Smooth muscle cell (in vitro differentiated cells): ENCODE results near the gene CYB561. TPM values are rescaled to one million over a fixed set of nuclear protein-coding genes. Genes with fewer than 3 reads are reported as not detected.

ENCODE experiments used
- DNase-seq: peaks from one replicate; lab custom pipeline; 2025; ENCODE audit not compliant: unreplicated experiment; lab: John Stamatoyannopoulos, UW
- H2AFZ ChIP-seq: fragments of 200-600 bp; sonication (generic); 2 replicates; pipeline ENCODE4 v1.6.0; 2016; ENCODE audit warnings: antibody characterized with exemption, low read depth, mild to moderate bottlenecking
- H3F3A ChIP-seq: fragments of 200-600 bp; sonication (generic); 2 replicates; pipeline ENCODE4 v1.6.0; 2017; ENCODE audit warnings: antibody characterized with exemption, low read depth
- H3K27ac ChIP-seq: fragments of 200-600 bp; sonication (generic); 2 replicates; pipeline ENCODE4 v1.5.1; 2016; ENCODE audit warnings: low read depth, mild to moderate bottlenecking
- H3K27me3 ChIP-seq: fragments of 200-600 bp; sonication (generic); 2 replicates; pipeline ENCODE4 v1.6.1; 2016; ENCODE audit warnings: low read depth, mild to moderate bottlenecking
- H3K36me3 ChIP-seq: fragments of 200-600 bp; sonication (generic); 2 replicates; pipeline ENCODE4 v1.5.1; 2016; ENCODE audit warnings: low read depth
- H3K4me1 ChIP-seq: fragments of 200-600 bp; sonication (generic); 2 replicates; pipeline ENCODE4 v1.5.1; 2016; ENCODE audit warnings: low read depth
- H3K4me2 ChIP-seq: fragments of 200-600 bp; sonication (generic); 2 replicates; pipeline ENCODE4 v1.6.0; 2016; ENCODE audit warnings: mild to moderate bottlenecking
- H3K4me3 ChIP-seq: fragments of 200-600 bp; sonication (generic); 2 replicates; pipeline ENCODE4 v1.5.1; 2016; ENCODE audit warnings: mild to moderate bottlenecking
- H3K79me2 ChIP-seq: fragments of 200-600 bp; sonication (generic); 2 replicates; pipeline ENCODE4 v1.6.0; 2016; ENCODE audit warnings: low read depth, mild to moderate bottlenecking
- H3K9ac ChIP-seq: fragments of 200-600 bp; sonication (generic); 2 replicates; pipeline ENCODE4 v1.6.0; 2016; ENCODE audit warnings: low read depth
- H3K9me3 ChIP-seq: fragments of 200-600 bp; sonication (generic); replicated peaks from 2 replicates; pipeline ENCODE4 v1.5.1; 2016; ENCODE audit warnings: low read depth
- H4K20me1 ChIP-seq: fragments of 200-600 bp; sonication (generic); 2 replicates; pipeline ENCODE4 v1.6.0; 2016; ENCODE audit warnings: low read depth
- WGBS: methylation state at CpG from one replicate; pipeline ENCODE4 v1.1.7; 2016; ENCODE audit warnings: low lambda C conversion rate; 5-methylcytosine and 5-hydroxymethylcytosine counted together
- polyA plus RNA-seq: library from polyadenylated mRNA; unstranded; fragments of >200 nt; fragmentation: Nextera tagmentation; extraction: Ambion mirVana; gene quantifications from 2 replicates; pipeline ENCODE4 v1.2.1, GENCODE V29; 2016
- total RNA-seq: library from RNA; depleted of rRNA; stranded (reverse); fragments of >200 nt; gene quantifications from 2 replicates; pipeline ENCODE4 v1.2.3, GENCODE V29; 2014
- TF ChIP-seq, protein P1 (sequence below): fragments of 200-600 bp; sonication (generic); IDR thresholded peaks from 2 replicates; pipeline ENCODE4 v1.5.1; 2017; ENCODE audit warnings: borderline replicate concordance, mild to moderate bottlenecking, antibody characterized with exemption; ENCODE audit not compliant: insufficient read depth, poor library complexity, severe bottlenecking

CYB561 gene
- total and polyA plus RNA-seq, 2 experiments from 2014 or later: 16.5 to 24.9 TPM

DNA sequence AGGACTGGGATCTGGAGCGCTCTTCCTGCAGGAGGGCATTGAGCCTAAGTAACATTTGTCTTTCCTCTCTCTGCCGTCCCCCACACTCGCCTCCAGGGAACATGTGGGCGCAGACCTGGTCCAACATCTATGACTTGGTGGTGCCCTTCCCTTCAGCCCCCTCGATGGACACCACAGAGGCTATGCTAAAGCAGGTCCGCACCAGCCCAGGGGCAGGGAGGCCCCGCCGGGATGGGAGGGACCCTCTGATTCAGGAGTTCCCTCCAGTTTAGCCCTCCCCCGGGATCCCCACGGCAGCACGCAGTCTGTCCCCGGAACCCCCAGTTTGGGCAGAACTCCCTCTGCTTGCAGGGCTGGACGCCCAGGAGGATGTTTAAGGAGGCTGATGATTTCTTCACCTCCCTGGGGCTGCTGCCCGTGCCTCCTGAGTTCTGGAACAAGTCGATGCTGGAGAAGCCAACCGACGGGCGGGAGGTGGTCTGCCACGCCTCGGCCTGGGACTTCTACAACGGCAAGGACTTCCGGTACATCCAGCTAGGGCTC is 44.8 kb upstream of the CYB561 start:
- H3F3A ChIP-seq: no peaks in the 10 kb centered on the region
- H3K4me1 ChIP-seq: no peaks in the 10 kb centered on the region
- no peak overlapping the region for H3K4me2 ChIP-seq
- no peaks in the 10 kb centered on the region for H4K20me1 ChIP-seq
- no peaks in the 10 kb centered on the region for H3K9me3 ChIP-seq
- H3K36me3 ChIP-seq: no peaks in the 10 kb centered on the region
- no peaks in the 10 kb centered on the region for H3K27me3 ChIP-seq
- no peak for DNase-seq
- H2AFZ ChIP-seq: no peak overlapping the region
- no peak overlapping the region for H3K4me3 ChIP-seq
- TF ChIP-seq, protein P1, sequence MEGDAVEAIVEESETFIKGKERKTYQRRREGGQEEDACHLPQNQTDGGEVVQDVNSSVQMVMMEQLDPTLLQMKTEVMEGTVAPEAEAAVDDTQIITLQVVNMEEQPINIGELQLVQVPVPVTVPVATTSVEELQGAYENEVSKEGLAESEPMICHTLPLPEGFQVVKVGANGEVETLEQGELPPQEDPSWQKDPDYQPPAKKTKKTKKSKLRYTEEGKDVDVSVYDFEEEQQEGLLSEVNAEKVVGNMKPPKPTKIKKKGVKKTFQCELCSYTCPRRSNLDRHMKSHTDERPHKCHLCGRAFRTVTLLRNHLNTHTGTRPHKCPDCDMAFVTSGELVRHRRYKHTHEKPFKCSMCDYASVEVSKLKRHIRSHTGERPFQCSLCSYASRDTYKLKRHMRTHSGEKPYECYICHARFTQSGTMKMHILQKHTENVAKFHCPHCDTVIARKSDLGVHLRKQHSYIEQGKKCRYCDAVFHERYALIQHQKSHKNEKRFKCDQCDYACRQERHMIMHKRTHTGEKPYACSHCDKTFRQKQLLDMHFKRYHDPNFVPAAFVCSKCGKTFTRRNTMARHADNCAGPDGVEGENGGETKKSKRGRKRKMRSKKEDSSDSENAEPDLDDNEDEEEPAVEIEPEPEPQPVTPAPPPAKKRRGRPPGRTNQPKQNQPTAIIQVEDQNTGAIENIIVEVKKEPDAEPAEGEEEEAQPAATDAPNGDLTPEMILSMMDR: no peak
- 95% methylated on average over 19 of the region's 22 CpGs for WGBS
- no peak overlapping the region for H3K27ac ChIP-seq
- H3K9ac ChIP-seq: no peak overlapping the region
- H3K79me2 ChIP-seq: no peaks in the 10 kb centered on the region

DNA sequence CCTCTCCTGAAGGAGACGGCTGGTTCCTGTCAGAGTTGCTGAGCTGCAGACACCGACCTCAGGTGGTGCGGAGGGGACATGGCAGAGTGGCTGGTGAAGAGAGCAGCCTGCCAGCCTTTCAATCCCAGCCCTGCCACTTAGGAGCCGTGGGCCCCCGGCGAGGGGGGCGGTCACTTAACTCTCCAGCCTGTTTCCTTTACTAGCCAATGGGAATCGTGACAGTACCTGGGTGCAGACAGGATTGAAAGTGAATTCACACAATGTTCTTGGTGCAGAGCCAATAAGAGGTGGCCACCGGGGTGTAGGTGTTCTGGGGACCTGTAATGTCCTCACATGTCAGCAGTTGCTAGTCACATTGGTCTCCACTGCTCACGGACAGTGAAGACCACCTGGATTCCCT is 44.2 kb upstream of the CYB561 start:
- no peak overlapping the region for H3K4me3 ChIP-seq
- no peaks in the 10 kb centered on the region for H3K9me3 ChIP-seq
- no peak overlapping the region for H3K27ac ChIP-seq
- no peak overlapping the region for H3K4me2 ChIP-seq
- H3K27me3 ChIP-seq: no peaks in the 10 kb centered on the region
- no peaks in the 10 kb centered on the region for H3F3A ChIP-seq
- no peaks in the 10 kb centered on the region for H3K4me1 ChIP-seq
- 77% methylated on average over 10 of the region's 10 CpGs for WGBS
- H3K9ac ChIP-seq: no peak overlapping the region
- no peaks in the 10 kb centered on the region for H3K36me3 ChIP-seq
- TF ChIP-seq, protein P1: no peak
- no peak for DNase-seq
- no peaks in the 10 kb centered on the region for H3K79me2 ChIP-seq
- no peaks in the 10 kb centered on the region for H4K20me1 ChIP-seq
- H2AFZ ChIP-seq: no peak overlapping the region

DNA sequence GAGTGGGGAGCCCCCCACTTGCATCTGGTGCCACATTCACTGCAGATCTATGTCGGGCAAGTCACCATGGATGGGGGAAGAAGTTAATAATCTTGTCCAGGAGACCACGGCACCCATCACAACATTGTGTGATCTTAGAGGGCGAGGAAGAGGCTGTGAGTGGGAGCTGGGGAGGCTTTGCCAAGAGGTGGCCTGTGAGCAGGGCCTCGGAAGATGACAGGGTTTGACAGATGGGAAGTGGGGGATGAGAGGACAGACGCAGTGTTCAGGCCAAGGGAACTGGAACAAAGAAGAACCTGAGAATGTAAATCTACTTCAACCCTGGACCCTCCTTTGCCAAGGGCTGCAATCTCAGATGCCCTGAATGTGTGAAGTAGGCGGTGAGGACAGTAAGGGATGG is 43.2 kb upstream of the CYB561 start:
- no peak overlapping the region for H3K4me3 ChIP-seq
- no peak for DNase-seq
- no peak overlapping the region for H3K9ac ChIP-seq
- no peaks in the 10 kb centered on the region for H3K9me3 ChIP-seq
- H3K27me3 ChIP-seq: no peaks in the 10 kb centered on the region
- H3F3A ChIP-seq: no peaks in the 10 kb centered on the region
- 92% methylated on average over 6 of the region's 6 CpGs for WGBS
- no peaks in the 10 kb centered on the region for H4K20me1 ChIP-seq
- no peaks in the 10 kb centered on the region for H3K36me3 ChIP-seq
- TF ChIP-seq, protein P1: no peak
- H2AFZ ChIP-seq: no peak overlapping the region
- no peak overlapping the region for H3K4me2 ChIP-seq
- H3K79me2 ChIP-seq: no peaks in the 10 kb centered on the region
- no peaks in the 10 kb centered on the region for H3K4me1 ChIP-seq
- H3K27ac ChIP-seq: no peak overlapping the region

DNA sequence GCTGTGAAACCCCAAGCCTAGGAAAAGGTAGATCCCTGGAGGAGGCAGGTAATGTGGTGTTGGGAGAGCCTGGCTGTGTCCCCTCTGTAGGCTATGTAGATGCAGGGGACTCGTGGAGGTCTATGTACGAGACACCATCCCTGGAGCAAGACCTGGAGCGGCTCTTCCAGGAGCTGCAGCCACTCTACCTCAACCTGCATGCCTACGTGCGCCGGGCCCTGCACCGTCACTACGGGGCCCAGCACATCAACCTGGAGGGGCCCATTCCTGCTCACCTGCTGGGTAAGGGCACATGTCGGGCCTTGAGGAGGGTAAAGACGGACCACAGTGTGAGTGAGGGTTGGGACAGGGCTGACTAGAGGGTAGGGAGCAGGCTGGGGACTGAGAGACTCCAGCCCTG is 42.7 kb upstream of the CYB561 start:
- Histone ChIP-seq H3K4me2 (no peak overlapping the region), H3K4me1 (no peaks in the 10 kb centered on the region), H3K27me3 (no peaks in the 10 kb centered on the region), H3F3A (no peaks in the 10 kb centered on the region), H3K27ac (no peak overlapping the region), H2AFZ (no peak overlapping the region), H3K36me3 (no peaks in the 10 kb centered on the region), H4K20me1 (no peaks in the 10 kb centered on the region), H3K4me3 (no peak overlapping the region), H3K79me2 (no peaks in the 10 kb centered on the region), H3K9me3 (no peaks in the 10 kb centered on the region), H3K9ac (no peak overlapping the region)
- TF ChIP-seq, protein P1: no peak
- DNase-seq: no peak
- WGBS: 96% methylated on average over 10 of the region's 10 CpGs
